HG02571 (cell line): ENCODE measurements around the gene CXCL1.

Source experiments
- ATAC-seq: cut with Tn5 transposase; IDR thresholded peaks from one replicate; pipeline ENCODE4 v1.9.1; 2021; ENCODE audit warnings: mild to moderate bottlenecking, moderate library complexity; ENCODE audit not compliant: unreplicated experiment

The CXCL1 gene

DNA sequence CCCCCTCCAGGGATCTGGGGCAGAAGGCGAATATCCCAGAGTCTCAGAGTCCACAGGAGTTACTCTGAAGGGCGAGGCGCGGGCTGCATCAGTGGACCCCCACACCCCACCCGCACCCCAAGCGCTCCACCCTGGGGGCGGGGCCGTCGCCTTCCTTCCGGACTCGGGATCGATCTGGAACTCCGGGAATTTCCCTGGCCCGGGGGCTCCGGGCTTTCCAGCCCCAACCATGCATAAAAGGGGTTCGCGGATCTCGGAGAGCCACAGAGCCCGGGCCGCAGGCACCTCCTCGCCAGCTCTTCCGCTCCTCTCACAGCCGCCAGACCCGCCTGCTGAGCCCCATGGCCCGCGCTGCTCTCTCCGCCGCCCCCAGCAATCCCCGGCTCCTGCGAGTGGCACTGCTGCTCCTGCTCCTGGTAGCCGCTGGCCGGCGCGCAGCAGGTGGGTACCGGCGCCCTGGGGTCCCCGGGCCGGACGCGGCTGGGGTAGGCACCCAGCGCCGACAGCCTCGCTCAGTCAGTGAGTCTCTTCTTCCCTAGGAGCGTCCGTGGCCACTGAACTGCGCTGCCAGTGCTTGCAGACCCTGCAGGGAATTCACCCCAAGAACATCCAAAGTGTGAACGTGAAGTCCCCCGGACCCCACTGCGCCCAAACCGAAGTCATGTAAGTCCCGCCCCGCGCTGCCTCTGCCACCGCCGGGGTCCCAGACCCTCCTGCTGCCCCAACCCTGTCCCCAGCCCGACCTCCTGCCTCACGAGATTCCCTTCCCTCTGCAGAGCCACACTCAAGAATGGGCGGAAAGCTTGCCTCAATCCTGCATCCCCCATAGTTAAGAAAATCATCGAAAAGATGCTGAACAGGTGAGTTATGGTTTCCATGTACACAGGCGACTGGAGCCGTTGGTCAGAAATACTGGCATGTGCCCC, at the start of gene CXCL1:
TSS of gene CXCL1 (plus strand) at position 264 of the 926 bp plus-strand sequence. CDS start at position 342, 78 bp downstream.
- ATAC-seq = no peak

DNA sequence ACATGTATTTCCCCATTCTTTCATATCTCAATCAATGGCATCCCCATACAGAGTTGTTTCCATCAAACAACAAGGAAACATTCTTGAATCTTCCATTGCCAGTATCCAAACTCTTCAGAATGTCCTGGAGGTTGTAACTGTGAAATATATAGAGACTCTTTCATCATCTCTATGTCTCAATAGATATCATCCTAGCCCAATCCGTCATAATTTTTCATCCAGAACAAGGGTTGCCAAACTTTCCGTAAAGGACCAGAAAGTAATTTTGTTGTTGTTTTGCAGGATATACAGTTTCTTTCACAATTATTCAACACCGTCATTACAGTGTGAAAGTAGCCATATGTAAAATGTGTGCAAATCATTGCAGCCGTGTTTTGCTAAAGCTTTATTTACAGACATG, 47.9 kb upstream of the CXCL1 start:
- ATAC-seq = no peak

DNA sequence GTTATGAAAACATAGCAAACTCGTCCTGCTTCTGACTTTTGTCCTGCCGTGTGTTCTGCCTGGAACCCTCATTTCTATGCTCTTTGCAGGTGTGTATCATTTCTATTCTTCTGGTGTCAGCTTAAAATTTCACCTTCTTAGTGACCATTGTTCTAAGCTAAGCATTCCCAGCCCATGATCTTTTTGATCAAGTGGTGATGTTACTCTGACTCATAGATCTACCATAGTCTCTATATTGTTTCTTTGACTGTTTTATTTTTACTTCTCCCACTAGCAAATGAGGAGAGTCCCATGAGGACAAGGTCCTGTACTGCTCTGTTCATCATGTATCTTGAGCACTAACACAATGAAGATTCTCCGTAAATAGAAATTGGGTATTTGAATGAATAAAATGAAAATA, 46.8 kb upstream of the CXCL1 start:
- ATAC-seq = no peak

DNA sequence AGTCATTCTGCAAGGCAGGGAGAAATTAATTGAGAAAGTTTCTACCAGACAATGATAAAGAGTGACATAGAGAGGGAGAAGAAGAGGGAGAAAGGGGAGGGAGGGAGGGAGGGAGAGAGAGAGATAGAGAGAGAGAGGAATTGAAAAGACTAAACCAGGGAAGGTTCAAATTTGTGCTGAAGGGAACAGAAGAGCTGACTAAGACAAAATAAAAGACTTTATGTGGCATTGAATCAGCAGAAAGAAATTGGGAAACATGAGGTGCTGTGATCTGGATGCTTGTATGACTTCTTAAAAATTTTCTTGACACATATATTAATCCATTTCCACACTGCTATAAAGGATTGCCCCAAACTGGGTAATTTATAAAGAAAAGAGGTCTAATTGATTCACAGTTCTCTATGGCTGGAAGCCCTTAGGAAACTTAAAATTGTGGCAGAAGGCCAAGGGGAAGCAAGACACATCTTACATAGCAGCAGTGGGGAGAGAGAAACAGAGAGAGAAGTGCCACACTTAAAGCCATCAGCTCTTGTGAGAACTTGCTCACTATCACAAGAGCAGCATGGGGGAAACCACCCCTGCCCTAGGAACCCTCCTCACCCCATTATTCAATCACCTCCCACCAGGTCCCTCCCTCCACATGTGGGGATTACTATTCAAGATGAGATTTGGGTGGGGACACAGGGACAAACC, 46.2 kb upstream of the CXCL1 start:
- no peak for ATAC-seq

DNA sequence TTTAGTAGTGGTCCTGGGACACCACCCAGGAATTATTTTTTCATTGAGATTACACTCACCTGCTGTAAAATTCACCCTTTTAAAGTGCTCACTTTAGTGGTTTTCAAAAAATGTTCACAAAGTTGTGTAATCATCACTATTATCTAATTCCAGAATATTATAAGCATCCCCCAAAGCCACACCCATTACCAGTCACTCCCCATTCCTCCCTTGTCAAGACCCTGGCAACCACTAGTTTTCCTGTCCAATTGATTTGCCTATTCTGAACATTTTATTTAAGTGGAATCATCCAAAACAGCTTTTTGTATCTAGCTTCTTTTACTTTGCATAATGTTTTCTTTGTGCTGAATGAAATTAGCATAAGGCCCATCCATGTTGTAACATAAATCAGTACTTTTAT, 45.4 kb upstream of the CXCL1 start:
- no peak for ATAC-seq

DNA sequence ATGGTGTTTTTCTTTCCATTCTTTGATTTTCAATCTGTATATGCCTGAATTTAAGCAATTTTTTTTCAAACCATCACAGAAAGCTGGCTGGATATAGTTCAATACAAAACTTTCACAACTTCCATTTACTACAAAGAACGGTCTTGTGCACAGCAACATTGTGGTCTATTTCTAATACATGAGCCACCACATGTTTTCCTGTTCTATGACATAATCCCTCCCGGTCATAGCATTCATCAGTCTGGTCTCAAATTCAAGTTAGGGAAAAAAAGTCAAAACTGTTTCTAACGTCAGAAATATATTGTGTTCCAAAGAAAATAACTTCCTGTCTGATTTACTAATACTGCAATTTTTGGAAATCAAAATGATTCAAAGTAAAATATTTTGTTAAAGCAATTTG, 40.2 kb upstream of the CXCL1 start:
- no peak for ATAC-seq

DNA sequence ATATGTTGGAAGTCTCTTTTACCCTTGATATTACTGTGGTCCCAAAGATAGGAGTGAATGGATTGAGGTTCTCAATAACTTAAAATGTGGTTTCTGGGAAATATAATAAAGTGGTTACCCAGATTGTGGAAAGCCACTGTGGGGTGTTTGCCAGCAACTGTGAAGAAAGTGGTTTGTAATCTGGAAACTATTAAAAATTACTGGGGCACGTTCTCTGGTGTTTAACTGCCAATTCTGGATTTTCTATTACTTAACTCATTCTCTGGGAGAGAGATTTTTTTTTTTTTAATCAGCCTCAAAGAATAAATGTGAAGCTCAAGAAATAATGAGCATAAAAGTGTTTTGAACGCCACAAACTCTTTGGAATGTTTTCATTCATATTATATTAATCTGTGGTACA, 37.6 kb upstream of the CXCL1 start:
- no peak for ATAC-seq

DNA sequence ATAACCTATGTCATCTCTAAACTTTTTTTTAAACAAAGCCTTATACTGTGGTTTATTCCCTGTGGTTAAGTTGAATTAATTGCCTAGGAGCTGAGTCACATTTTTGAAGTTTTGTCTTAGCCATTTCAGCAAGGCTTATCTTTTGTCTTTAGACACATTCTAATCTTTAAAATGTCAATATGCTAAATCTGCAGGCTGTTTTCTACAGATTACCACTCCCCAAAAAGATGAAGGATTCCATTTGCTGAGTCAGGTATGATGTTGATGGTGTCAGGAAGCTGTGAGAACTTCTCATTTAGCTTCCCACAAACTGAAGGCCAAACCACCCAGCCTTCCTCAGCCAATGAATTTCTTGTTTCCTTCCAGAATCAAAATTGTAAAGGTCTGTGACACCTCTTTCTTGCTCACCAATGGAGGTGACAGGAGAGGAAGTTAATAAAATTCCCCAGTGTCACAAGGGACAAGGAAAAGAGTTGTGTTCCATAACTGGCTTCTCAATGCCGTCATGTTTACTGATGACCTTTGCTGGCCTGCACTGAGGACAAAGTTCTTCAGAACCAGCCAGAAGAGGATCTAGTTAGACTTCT, 36.4 kb upstream of the CXCL1 start:
- no peak for ATAC-seq

DNA sequence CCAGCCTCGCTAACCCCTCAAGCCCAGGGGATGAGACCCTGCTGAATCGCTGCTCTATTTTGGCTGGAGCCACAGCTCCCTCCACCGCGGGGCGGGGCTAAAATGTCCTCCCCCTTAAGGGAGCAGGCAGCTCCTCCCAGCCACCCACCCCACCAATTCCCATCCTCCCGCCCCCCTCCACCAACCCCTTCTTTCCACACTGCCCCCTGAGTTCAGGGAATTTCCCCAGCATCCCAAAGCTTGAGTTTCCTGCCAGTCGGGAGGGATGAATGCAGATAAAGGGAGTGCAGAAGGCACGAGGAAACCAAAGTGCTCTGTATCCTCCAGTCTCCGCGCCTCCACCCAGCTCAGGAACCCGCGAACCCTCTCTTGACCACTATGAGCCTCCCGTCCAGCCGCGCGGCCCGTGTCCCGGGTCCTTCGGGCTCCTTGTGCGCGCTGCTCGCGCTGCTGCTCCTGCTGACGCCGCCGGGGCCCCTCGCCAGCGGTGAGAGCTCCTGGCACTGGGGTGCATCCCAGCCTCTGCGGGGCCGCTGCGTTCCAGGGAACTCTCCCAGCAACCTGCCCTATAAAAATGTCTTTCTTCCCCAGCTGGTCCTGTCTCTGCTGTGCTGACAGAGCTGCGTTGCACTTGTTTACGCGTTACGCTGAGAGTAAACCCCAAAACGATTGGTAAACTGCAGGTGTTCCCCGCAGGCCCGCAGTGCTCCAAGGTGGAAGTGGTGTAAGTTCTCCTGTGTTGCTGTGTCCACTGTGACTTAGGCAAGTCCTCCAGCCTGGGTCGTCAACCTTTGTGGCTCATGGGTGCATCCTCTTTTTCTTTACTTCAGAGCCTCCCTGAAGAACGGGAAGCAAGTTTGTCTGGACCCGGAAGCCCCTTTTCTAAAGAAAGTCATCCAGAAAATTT, 32.6 kb upstream of the CXCL1 start, which contains the start of gene CXCL6:
TSS of gene CXCL6 (plus strand) at position 306 of the 907 bp plus-strand sequence. CDS start at position 379, 73 bp downstream.
- no peak for ATAC-seq

DNA sequence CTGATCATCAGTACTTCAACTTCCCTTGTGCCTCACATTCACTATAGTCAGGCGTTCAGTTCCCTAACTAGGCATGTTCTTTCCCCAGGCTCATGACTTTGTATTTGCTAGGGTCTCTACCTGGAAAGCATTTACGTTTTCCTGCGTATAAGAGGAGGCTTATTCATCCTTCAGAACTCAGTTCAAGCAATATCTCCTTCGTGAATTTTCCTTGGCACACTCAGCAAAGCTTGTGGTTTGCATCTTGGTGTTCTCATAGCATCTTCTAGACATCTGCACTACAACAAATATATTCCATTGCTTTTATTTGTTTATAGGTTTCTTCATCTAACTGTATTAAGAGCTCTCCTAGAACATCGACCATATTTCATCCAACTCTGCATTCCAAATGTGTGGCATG, 30.1 kb upstream of the CXCL1 start:
- ATAC-seq = no peak

DNA sequence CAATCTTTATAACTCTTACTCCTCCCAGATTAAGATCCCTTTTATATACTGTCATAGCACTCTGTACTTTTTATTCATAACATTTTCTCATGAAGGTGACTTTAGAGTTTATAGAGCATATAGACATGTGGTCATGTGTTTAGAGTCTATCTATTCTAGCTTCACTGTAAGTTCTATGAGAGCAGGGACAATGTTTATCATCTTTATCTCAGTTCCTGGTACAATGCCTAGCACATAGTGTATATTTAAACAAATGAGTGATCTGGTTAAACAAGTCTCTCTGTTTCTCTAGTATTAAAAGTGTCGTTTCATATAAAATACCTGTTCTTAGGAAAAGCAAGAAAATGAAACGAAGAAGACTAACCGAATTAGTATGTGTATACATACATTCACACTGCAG, 29.5 kb upstream of the CXCL1 start:
- ATAC-seq = no peak

DNA sequence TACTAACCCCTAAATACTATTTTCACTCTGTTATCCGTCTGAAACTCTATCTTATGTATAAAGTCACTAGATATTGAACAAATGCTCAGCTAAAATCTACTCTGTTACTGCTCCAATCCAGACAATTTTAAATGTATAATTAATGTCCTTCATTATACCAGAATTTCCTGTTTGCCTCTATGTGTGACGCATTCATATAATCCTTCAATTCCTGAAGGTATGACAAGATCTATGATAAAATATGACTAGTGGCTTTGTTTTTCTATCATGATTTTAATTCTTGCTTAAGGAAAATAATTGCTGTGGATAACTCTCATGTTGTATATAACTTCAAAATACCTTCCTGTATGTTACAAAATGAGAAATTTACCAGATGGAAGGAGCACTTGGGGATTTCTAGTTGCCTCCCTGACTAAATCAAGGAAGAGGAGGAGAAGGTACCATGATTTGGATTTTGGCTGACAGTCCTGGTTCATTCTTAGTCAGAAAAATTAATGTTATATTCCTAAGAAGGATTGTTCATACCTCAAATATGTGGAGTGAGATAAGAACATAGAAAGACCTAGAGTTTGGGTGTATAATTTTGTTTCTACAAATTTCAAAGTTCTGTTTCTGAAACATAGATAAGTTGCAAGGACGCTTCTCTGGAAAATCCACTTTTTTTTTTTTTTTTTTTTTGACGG, 27.8 kb upstream of the CXCL1 start:
- ATAC-seq = no peak

DNA sequence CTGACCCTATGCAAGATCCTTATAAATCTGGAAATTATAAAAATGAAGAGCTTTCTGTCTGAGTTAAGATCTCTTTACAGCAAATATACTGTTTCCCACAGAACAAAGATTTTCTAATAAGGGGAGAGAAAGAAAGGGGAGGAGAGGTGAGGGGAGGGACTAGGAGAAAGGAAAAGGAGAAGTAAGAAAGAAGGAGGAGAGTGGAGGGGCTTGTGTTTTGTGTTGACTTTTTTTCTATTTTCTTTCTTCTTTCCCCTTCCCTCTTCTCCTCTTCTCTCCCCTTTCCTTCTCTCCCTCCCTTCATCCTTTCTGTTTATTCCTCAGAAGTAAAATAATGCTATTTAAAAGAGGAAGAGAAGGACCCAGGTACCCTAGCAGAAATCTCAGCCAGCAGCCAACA, 26.5 kb upstream of the CXCL1 start:
- no peak for ATAC-seq

DNA sequence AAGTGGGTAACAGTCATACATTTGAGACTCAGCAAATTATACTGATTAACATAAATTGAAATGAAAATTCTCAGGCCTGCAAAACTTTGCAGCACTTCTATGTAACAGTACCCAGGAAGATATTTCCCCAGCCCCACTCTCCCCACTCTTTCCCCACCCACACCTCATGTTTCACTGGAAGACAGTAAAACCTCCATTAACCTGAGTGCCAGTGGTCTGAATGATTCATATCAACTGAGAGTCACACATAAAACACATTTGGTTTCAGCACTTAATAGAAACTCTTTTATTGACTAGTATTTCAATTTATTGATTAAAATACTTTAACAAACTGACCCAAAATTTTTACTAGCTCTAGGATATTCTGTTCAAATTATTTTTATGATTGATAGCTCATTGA, 25.8 kb upstream of the CXCL1 start:
- ATAC-seq = no peak

DNA sequence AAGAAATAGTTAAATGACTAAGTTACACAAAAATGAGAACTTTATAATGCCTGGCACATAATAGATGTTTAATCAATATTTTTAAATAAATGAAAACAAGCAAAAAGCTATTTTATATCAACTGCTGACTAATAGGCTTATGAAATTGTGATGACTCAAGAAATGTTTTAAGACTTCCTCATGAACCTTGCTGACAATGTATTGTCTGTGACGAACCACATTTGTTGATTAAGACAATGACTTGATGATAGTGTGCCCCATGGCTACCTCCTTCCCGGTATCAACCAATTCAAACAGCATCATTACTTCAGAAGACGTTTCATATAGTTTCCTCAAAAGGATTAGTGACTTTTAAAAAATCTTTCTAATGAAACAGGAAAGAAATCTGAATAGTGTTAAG, 24.8 kb upstream of the CXCL1 start:
- no peak for ATAC-seq

DNA sequence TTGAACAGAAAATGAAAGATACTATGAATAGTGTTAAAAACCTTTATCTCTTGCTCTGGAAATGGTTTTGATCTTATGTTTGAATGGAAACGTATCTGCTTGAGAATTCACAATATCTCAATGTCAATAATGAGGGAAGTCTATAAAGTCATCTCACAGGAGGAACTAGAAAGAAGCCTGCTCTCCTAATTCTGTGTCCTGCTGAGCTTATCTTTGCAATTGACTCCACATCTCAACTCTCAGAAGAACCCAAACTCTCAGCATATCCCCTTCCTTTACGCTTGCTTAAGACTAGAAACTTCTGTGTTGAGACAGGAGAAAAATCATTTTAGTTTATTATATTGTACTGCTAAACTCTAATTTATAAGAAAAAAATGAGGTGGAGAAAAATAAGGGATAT, 24.4 kb upstream of the CXCL1 start:
- no peak for ATAC-seq

DNA sequence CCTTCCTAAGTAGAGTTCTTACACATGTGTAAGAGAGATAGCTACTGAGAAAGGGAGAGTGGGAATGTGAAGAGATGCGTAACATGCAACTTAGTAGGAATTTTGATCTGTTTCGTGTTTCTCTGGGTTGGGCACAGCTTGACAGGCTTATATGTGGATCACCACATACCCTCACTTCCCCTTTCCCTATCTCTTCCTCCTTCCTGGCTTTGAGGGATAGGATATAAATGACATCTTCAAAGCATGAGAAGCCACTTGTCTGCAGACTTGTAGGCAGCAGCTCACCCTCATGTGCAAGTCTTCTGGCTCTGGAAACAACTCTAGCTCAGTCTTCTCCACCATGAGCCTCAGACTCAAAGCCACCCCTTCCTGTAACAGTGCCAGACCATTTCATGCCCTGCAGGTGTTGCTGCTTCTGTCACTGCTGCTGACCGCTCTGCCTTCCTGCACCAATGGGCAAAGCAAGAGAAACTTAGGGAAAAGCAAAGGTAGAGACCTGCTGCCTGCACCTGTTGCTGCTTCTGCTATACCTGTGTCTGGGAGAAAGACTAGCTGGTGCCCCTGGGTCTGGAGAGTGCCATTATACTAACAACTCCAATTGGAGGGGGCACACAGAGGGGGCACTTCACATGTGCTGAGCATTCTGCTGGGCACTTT, 21.5 kb upstream of the CXCL1 start:
- ATAC-seq = no peak

DNA sequence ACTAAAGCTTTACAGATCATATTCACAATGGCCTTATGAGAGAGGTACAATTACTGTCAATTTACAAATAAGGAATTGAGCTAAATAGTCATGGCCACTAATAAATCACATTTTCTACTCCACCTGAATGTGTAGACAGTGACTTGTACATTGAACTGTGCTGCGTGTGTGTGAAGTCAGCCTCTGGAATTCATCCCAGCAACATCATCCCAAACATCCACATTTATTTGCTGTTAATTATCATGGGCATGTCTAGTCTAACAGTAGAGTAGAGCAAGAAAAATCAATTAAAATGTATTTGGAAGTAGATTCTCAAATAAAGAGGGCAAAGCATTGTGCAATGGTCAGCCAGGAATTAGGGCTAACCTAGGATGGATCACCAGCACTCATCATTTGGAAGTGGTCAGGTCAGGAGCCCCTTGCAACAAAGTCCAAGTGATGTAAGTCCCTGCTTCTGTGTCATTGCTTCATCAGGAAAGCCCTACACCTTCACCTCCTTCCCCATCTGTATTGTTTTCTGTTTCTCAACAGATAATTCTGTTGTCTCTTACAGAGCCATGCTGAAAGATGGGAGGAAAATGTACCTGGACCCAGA, 20.9 kb upstream of the CXCL1 start:
- no peak for ATAC-seq

DNA sequence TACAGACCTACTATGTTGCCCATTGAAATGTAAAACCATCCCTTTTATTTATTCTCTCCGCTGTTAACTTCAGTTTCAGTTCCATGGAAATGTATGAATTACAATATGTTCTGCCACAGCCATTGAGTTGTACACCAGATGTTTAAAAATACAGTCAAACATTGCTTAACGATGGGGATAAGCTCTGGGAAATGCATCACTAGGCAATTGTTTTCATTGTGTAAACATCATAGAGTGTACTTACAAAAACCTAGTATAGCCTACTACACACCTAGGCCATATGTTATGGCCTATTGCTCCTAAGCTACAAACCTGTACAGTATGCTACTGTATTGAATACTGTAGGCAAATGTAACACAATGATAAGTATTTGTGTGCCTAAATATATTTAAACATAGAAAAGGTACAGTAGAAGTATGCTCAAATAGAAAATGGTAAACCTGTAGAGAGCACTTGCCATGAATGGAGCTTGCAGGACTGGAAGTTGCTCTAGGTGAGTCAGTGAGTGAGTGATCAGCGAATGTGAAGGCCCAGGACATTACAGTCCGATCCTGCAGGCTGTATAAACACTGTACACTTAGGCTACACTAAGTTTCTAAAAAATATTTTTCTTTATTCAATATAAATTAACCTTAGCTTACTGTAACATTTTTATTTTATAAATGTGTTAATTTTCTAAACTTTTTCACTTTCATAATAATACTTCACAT, 18.8 kb upstream of the CXCL1 start:
- no peak for ATAC-seq
